ENCODE measurements around the gene STAP2. TPM values are rescaled to one million over a fixed set of nuclear protein-coding genes. Genes with fewer than 3 reads are reported as not detected.

STAP2 gene
- total and polyA plus RNA-seq, 10 of the 15 experiments (the other 5 are each of a cell fraction or from before 2014, with no cell fraction given), result 0.84 to 22.4 (median 15.2) TPM

- POLR2A ChIA-PET, result interaction anchor here (0.6 kb wide), 1 partner anchor 294 kb away, joined by 3 read pairs; no protein-coding TSS in a partner anchor
Measured at GRCh38 chr19:4298810-4299550, 39.6 kb downstream of the STAP2 start.

More at GRCh38 chr19:4298810-4299550, 39.6 kb downstream of the STAP2 start:
- no peak for TF ChIP-seq PBX3 (IDR thresholded peaks at IDR 0.05; ENCODE audit: insufficient replicate concordance, low read depth, low read length)
- TF ChIP-seq PAX8 (IDR thresholded peaks at IDR 0.05), result no peak
- TF ChIP-seq, protein P1, sequence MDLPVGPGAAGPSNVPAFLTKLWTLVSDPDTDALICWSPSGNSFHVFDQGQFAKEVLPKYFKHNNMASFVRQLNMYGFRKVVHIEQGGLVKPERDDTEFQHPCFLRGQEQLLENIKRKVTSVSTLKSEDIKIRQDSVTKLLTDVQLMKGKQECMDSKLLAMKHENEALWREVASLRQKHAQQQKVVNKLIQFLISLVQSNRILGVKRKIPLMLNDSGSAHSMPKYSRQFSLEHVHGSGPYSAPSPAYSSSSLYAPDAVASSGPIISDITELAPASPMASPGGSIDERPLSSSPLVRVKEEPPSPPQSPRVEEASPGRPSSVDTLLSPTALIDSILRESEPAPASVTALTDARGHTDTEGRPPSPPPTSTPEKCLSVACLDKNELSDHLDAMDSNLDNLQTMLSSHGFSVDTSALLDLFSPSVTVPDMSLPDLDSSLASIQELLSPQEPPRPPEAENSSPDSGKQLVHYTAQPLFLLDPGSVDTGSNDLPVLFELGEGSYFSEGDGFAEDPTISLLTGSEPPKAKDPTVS (IDR thresholded peaks at IDR 0.05; ENCODE audit: low read depth, low read length), result no peak
- no peak for TF ChIP-seq MEF2A (IDR thresholded peaks at IDR 0.05; ENCODE audit: insufficient read depth, low read depth, low read length)
- TF ChIP-seq CBX5 (IDR thresholded peaks at IDR 0.05; ENCODE audit: low read depth), result no peak
- no peak for TF ChIP-seq SMARCA5 (IDR thresholded peaks at IDR 0.05)
- TF ChIP-seq CREM (IDR thresholded peaks at IDR 0.05; ENCODE audit: low read depth), result no peak
- TF ChIP-seq E2F8 (IDR thresholded peaks at IDR 0.05; ENCODE audit: low read depth, partially characterized antibody), result no peak
- no peak for TF ChIP-seq PML (IDR thresholded peaks at IDR 0.05; ENCODE audit: low read length)
- TF ChIP-seq TARDBP (IDR thresholded peaks at IDR 0.05; ENCODE audit: borderline replicate concordance), result no peak
- no peak for TF ChIP-seq BMI1 (IDR thresholded peaks at IDR 0.05; ENCODE audit: borderline replicate concordance)
- TF ChIP-seq RAD21 (IDR thresholded peaks at IDR 0.05; ENCODE audit: insufficient read depth, low read depth, low read length), result no peak
- no peak for TF ChIP-seq E4F1 (IDR thresholded peaks at IDR 0.05; ENCODE audit: borderline replicate concordance, partially characterized antibody)
- TF ChIP-seq CHD2 (IDR thresholded peaks at IDR 0.05; ENCODE audit: borderline replicate concordance, low read depth, low read length), result no peak
- no peak for TF ChIP-seq NRF1 (conservative IDR thresholded peaks at IDR 0.05; ENCODE audit: low read depth, low read length)
- ChIA-PET RAD21 (ENCODE audit: unreplicated experiment) (no interaction called here), SMC1A (ENCODE audit: uncharacterized antibody, unreplicated experiment) (no interaction called here), CTCF (interaction anchor here (1.0 kb wide), 1 partner anchor 53 kb away, joined by 3 read pairs; no protein-coding TSS in a partner anchor)
- Histone ChIP-seq H3K4me1 (ENCODE audit: control insufficient read depth, insufficient read depth, low read length) (no peaks in the 10 kb centered on the region), H3K4me3 (no peak overlapping the region), H3K27me3 (replicated peaks in 1 of 2; ENCODE audit: control insufficient read depth in 2 of 2, insufficient read depth in 2 of 2, low read length in 1 of 2) (no peaks in the 10 kb centered on the region), H3K36me3 (ENCODE audit: control insufficient read depth in 2 of 2, insufficient read depth in 2 of 2, low read length in 1 of 2) (no peaks in the 10 kb centered on the region), H3K9ac (ENCODE audit: control insufficient read depth, insufficient read depth, low read length) (no peak overlapping the region), H3K27ac (ENCODE audit: control insufficient read depth, insufficient read depth) (no peak overlapping the region), H2AFZ (ENCODE audit: control insufficient read depth, low read depth, low read length) (no peak overlapping the region), H3K79me2 (ENCODE audit: control insufficient read depth, insufficient read depth, low read length) (no peaks in the 10 kb centered on the region), H3K9me3 (replicated peaks; ENCODE audit: control insufficient read depth, insufficient read depth, low read length) (no peaks in the 10 kb centered on the region), H4K20me1 (ENCODE audit: control insufficient read depth, insufficient read depth) (no peaks in the 10 kb centered on the region), H3K4me2 (ENCODE audit: control insufficient read depth, insufficient read depth) (no peak overlapping the region)
- no TSS peak for BruUV-seq (replicated peaks)
- DNase-seq (ENCODE audit: low read depth, low spot score) (no peak), FAIRE-seq (no peak), ATAC-seq (no peak)
- intact Hi-C loops (cut with micrococcal nuclease; ENCODE audit: unreplicated experiment), result no loop called here
- in situ Hi-C loops (cut with MboI), result no loop called here
- WGBS (ENCODE audit: insufficient coverage, insufficient replicate concordance, low lambda C conversion rate, missing lambda C conversion rate), result 28% methylated on average over 8 of the region's 8 CpGs

All from GM12878 (cell line).